OCI-LY7 (cell line): ENCODE results near the gene TTC13. TPM values are rescaled to one million over a fixed set of nuclear protein-coding genes. Genes with fewer than 3 reads are reported as not detected.

Source experiments
- BruUV-seq: library from RNA; stranded (reverse); fragments of 400-500 nt; replicated peaks from 2 replicates; lab custom pipeline; 2021; lab: Mats Ljungman, UMichigan
- CTCF ChIA-PET: fragments of 300-600 bp; sonication (Branson Sonifier 250); formaldehyde crosslinking; loops from one replicate; lab custom pipeline; 2022; ENCODE audit warnings: antibody characterized with exemption; ENCODE audit not compliant: unreplicated experiment; lab: Charles Lee
- POLR2A ChIA-PET: fragments of 300-600 bp; sonication (Branson Sonifier 250); formaldehyde crosslinking; loops from one replicate; lab custom pipeline; 2022; ENCODE audit warnings: antibody characterized with exemption; lab: Charles Lee
- DNase-seq: peaks from one replicate; pipeline ENCODE4 v3.0.0-alpha.2; 2015; ENCODE audit warnings: low spot score
- H2AFZ ChIP-seq: fragments of 200-600 bp; sonication (generic), shearing (Covaris generic); 2 replicates; pipeline ENCODE4 v1.6.1; 2014; ENCODE audit warnings: mild to moderate bottlenecking, antibody characterized with exemption, low read length, moderate library complexity
- H3K27ac ChIP-seq: fragments of 200-600 bp; sonication (generic); 2 replicates; pipeline ENCODE4 v1.5.1; 2014; ENCODE audit warnings: mixed run types, low read depth, mild to moderate bottlenecking, moderate library complexity, low read length, inconsistent platforms; ENCODE audit not compliant: poor library complexity, severe bottlenecking
- H3K36me3 ChIP-seq: fragments of 200-600 bp; sonication (generic); 2 replicates; pipeline ENCODE4 v1.6.1; 2014; ENCODE audit warnings: mild to moderate bottlenecking, antibody characterized with exemption, low read length, moderate library complexity, mixed read lengths; ENCODE audit not compliant: insufficient read depth
- H3K4me1 ChIP-seq: fragments of 200-600 bp; sonication (generic); 2 replicates; pipeline ENCODE4 v1.5.1; 2014; ENCODE audit warnings: mild to moderate bottlenecking, low read length; ENCODE audit not compliant: insufficient read depth, poor library complexity, severe bottlenecking
- H3K4me2 ChIP-seq: fragments of 200-600 bp; sonication (generic); 2 replicates; pipeline ENCODE4 v1.6.1; 2014; ENCODE audit warnings: mild to moderate bottlenecking, low read length
- H3K4me3 ChIP-seq: fragments of 200-600 bp; sonication (generic); 2 replicates; pipeline ENCODE4 v1.5.1; 2014; ENCODE audit warnings: mild to moderate bottlenecking, low read depth, low read length; ENCODE audit not compliant: poor library complexity, severe bottlenecking
- H3K79me2 ChIP-seq: fragments of 200-600 bp; sonication (generic); 2 replicates; pipeline ENCODE4 v1.6.1; 2016; ENCODE audit warnings: low read depth, mild to moderate bottlenecking, low read length, moderate library complexity, mixed read lengths; ENCODE audit not compliant: insufficient read depth
- H3K9me2 ChIP-seq: fragments of 200-600 bp; sonication (generic); 2 replicates; pipeline ENCODE4 v1.6.1; 2016; ENCODE audit warnings: mild to moderate bottlenecking, low read length, mixed read lengths; ENCODE audit not compliant: insufficient read depth
- H3K9me3 ChIP-seq: fragments of 200-600 bp; sonication (generic); 2 replicates; pipeline ENCODE4 v1.6.1; 2014; ENCODE audit warnings: mild to moderate bottlenecking, mixed run types, low read length, mixed read lengths
- H4K20me1 ChIP-seq: fragments of 200-600 bp; sonication (generic); 2 replicates; pipeline ENCODE4 v1.6.1; 2014; ENCODE audit warnings: mild to moderate bottlenecking, antibody characterized with exemption, low read length, moderate library complexity, mixed read lengths; ENCODE audit not compliant: insufficient read depth
- EZH2phosphoT487 ChIP-seq: fragments of 200-600 bp; sonication (generic); IDR thresholded peaks from 2 replicates; pipeline ENCODE4 v1.6.1; 2018; ENCODE audit warnings: low read depth, borderline replicate concordance, mild to moderate bottlenecking, mixed run types, antibody characterized with exemption, low read length, moderate library complexity, mixed read lengths
- intact Hi-C: fragments of 100-400 bp; cut with micrococcal nuclease; formaldehyde crosslinking; loops from one replicate; pipeline ENCODE4 v1.10.0; 2022; ENCODE audit not compliant: unreplicated experiment
- total RNA-seq, 2 experiments: library from RNA; depleted of rRNA in 1 of 2; stranded (reverse); fragments of >200 nt in 1 of 2; shearing (Covaris generic) in 1 of 2; gene quantifications; 2 replicates each; pipeline ENCODE4 v1.2.3, GENCODE V29; 2014 to 2022
- TF ChIP-seq, protein P1 (sequence below): fragments of 200-600 bp; sonication (generic); conservative IDR thresholded peaks from 2 replicates; pipeline ENCODE4 v1.5.1; 2014; ENCODE audit warnings: mild to moderate bottlenecking, antibody characterized with exemption, low read length, moderate library complexity, mixed read lengths

The TTC13 gene
- total RNA-seq, 2 experiments from 2014 or later = 15.4 to 27.2 TPM

GRCh38 chr1:230936475-230936874, 42.2 kb downstream of the TTC13 start:
- H3K27ac ChIP-seq = no peak overlapping the region
- BruUV-seq = no TSS peak
- no peak overlapping the region for H2AFZ ChIP-seq
- intact Hi-C loops = no loop called here
- no peak for DNase-seq
- H3K4me2 ChIP-seq = no peak overlapping the region
- H4K20me1 ChIP-seq = no peaks in the 10 kb centered on the region; the same call in 1 of the 2 replicates
- no peaks in the 10 kb centered on the region for H3K9me3 ChIP-seq
- no peak for TF ChIP-seq EZH2phosphoT487
- TF ChIP-seq, protein P1, sequence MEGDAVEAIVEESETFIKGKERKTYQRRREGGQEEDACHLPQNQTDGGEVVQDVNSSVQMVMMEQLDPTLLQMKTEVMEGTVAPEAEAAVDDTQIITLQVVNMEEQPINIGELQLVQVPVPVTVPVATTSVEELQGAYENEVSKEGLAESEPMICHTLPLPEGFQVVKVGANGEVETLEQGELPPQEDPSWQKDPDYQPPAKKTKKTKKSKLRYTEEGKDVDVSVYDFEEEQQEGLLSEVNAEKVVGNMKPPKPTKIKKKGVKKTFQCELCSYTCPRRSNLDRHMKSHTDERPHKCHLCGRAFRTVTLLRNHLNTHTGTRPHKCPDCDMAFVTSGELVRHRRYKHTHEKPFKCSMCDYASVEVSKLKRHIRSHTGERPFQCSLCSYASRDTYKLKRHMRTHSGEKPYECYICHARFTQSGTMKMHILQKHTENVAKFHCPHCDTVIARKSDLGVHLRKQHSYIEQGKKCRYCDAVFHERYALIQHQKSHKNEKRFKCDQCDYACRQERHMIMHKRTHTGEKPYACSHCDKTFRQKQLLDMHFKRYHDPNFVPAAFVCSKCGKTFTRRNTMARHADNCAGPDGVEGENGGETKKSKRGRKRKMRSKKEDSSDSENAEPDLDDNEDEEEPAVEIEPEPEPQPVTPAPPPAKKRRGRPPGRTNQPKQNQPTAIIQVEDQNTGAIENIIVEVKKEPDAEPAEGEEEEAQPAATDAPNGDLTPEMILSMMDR = no peak
- 0 out of 2 replicates have a peak, but pooled peaks cover 4% of the 10 kb centered on the region for H3K36me3 ChIP-seq
- no peaks in the 10 kb centered on the region for H3K4me1 ChIP-seq
- CTCF ChIA-PET = no interaction called here
- no peaks in the 10 kb centered on the region for H3K9me2 ChIP-seq
- POLR2A ChIA-PET = no interaction called here
- H3K79me2 ChIP-seq = no peaks in the 10 kb centered on the region
- H3K4me3 ChIP-seq = no peak overlapping the region

DNA sequence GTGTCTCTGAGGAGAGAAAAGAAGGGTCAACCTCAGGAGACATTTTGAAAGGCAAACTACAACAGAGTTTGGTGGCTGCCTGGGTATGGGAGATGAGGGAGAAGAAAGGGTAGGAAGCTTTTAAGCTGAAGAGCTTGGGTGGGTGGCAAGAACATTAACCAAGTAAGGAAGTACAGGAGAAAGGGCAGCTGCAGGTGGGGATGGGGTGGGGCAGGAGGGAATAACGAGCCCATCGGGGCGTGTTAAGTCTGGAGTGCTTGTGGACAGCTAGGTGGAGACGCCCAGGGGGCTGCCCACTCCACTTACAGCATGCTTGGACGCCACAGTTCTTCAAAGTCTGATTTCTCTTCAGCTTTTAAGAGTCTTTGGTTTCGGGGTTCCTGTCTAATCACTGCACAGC, 42.8 kb downstream of the TTC13 start:
- DNase-seq = no peak
- no TSS peak for BruUV-seq
- TF ChIP-seq EZH2phosphoT487 = no peak
- TF ChIP-seq, protein P1 = no peak
- ChIA-PET CTCF (no interaction called here), POLR2A (no interaction called here)
- Histone ChIP-seq H3K9me3 (no peaks in the 10 kb centered on the region), H2AFZ (no peak overlapping the region), H3K4me3 (no peak overlapping the region), H4K20me1 (no peaks in the 10 kb centered on the region; the same call in 1 of the 2 replicates), H3K27ac (no peak overlapping the region), H3K9me2 (no peaks in the 10 kb centered on the region), H3K36me3 (peaks cover 11% of the 10 kb centered on the region; the same call in 1 of the 2 replicates), H3K79me2 (no peaks in the 10 kb centered on the region), H3K4me2 (no peak overlapping the region), H3K4me1 (no peaks in the 10 kb centered on the region)
- intact Hi-C loops = no loop called here

DNA sequence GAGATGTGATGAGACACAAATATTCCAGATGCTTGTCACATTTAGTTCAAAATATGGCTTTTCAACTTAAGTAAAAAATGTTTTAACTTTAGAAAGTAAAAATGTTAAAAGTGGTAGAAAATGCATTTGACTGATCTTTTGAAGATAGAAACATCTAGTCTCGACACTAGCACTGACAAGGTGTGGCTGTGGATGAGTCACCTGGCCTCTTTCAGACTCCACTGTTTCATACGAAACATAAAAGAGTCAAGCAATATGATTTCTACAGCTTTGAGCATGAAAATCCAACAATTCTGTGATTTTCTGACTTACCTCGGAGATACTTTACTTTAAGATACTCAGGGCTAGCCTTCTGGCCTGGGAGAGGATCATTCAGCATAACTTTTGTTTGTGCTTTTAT, 47.7 kb downstream of the TTC13 start:
- intact Hi-C loops = no loop called here
- H2AFZ ChIP-seq = no peak overlapping the region
- no peaks in the 10 kb centered on the region for H3K4me1 ChIP-seq
- no TSS peak for BruUV-seq
- peaks cover 37% of the 10 kb centered on the region for H3K36me3 ChIP-seq
- no peaks in the 10 kb centered on the region for H3K9me2 ChIP-seq
- POLR2A ChIA-PET = no interaction called here
- DNase-seq = no peak
- no peak overlapping the region for H3K27ac ChIP-seq
- no peaks in the 10 kb centered on the region for H4K20me1 ChIP-seq
- H3K9me3 ChIP-seq = no peaks in the 10 kb centered on the region
- TF ChIP-seq EZH2phosphoT487 = no peak
- TF ChIP-seq, protein P1 = no peak
- no peaks in the 10 kb centered on the region for H3K79me2 ChIP-seq
- CTCF ChIA-PET = no interaction called here
- H3K4me2 ChIP-seq = no peak overlapping the region
- H3K4me3 ChIP-seq = no peak overlapping the region
